Neuronal stem cell (in vitro differentiated cells): ENCODE measurements around the gene GALNS.
A peak's percentile ranks its signal among the peaks of the same experiment; 100 is the strongest.

ENCODE experiments used
- DNase-seq: peaks from one replicate; pipeline ENCODE4 v3.0.0-alpha.2; 2013; ENCODE audit warnings: low spot score
- H2AFZ ChIP-seq: one replicate; pipeline ENCODE4 v1.6.1; 2013; ENCODE audit warnings: mild to moderate bottlenecking, low read length, inconsistent platforms
- H2AK5ac ChIP-seq: 2 replicates; pipeline ENCODE4 v1.6.1; 2013; ENCODE audit warnings: low read depth, mild to moderate bottlenecking, inconsistent platforms, low read length, moderate library complexity, mixed read lengths
- H2BK120ac ChIP-seq: 2 replicates; pipeline ENCODE4 v1.6.1; 2013; ENCODE audit warnings: low read depth, mild to moderate bottlenecking, inconsistent platforms, low read length, moderate library complexity, mixed read lengths
- H2BK12ac ChIP-seq: one replicate; pipeline ENCODE4 v1.6.1; 2013; ENCODE audit warnings: low read length, inconsistent platforms
- H2BK15ac ChIP-seq: 2 replicates; pipeline ENCODE4 v1.6.1; 2013; ENCODE audit warnings: mild to moderate bottlenecking, low read length, inconsistent platforms, mixed read lengths
- H2BK5ac ChIP-seq: one replicate; pipeline ENCODE4 v1.6.1; 2013; ENCODE audit warnings: inconsistent platforms, mild to moderate bottlenecking, low read length, moderate library complexity
- H3K14ac ChIP-seq: one replicate; pipeline ENCODE4 v1.6.1; 2013; ENCODE audit warnings: low read length, inconsistent platforms
- H3K18ac ChIP-seq: 2 replicates; pipeline ENCODE4 v1.6.1; 2013; ENCODE audit warnings: low read length, inconsistent platforms
- H3K23ac ChIP-seq: 2 replicates; pipeline ENCODE4 v1.6.1; 2013; ENCODE audit warnings: low read depth, mild to moderate bottlenecking, mixed read lengths, low read length, inconsistent platforms; ENCODE audit not compliant: poor library complexity
- H3K27ac ChIP-seq: replicated peaks from 3 replicates; pipeline ENCODE4 v1.5.1; 2013; ENCODE audit warnings: low read length, inconsistent platforms
- H3K27me3 ChIP-seq, 3 experiments: 2 replicates each; pipeline ENCODE4 v1.6.1; 2013; ENCODE audit warnings: low read length in 3 of 3, mild to moderate bottlenecking in 2 of 3, inconsistent platforms in 1 of 3, low read depth in 1 of 3, mixed read lengths in 1 of 3, moderate library complexity in 1 of 3; ENCODE audit not compliant: control insufficient read depth in 3 of 3, insufficient read depth in 3 of 3
- H3K36me3 ChIP-seq, 2 donors: replicated peaks in 1 of 2; 2 replicates each; pipeline ENCODE4 v1.6.1; 2013; ENCODE audit warnings: low read length in 2 of 2; ENCODE audit not compliant: control insufficient read depth in 2 of 2, insufficient read depth in 2 of 2
- H3K4ac ChIP-seq: 2 replicates; pipeline ENCODE4 v1.6.1; 2013; ENCODE audit warnings: inconsistent platforms, mild to moderate bottlenecking, low read length, moderate library complexity
- H3K4me1 ChIP-seq, 2 donors: 1 replicate in 1 of 2; 2 replicates in 1 of 2; pipeline ENCODE4 v1.6.1; 2013; ENCODE audit warnings: low read length in 2 of 2, low read depth in 1 of 2; ENCODE audit not compliant: control insufficient read depth in 2 of 2, insufficient read depth in 1 of 2
- H3K4me2 ChIP-seq: one replicate; pipeline ENCODE4 v1.6.1; 2013; ENCODE audit warnings: mild to moderate bottlenecking, low read length, inconsistent platforms; ENCODE audit not compliant: insufficient read depth, poor library complexity, severe bottlenecking
- H3K4me3 ChIP-seq, 2 donors: 2 replicates each; pipeline ENCODE4 v1.5.1; 2013; ENCODE audit warnings: low read length in 2 of 2, mild to moderate bottlenecking in 2 of 2, inconsistent platforms in 1 of 2, moderate library complexity in 1 of 2
- H3K79me1 ChIP-seq: one replicate; pipeline ENCODE4 v1.6.1; 2013; ENCODE audit warnings: low read depth, mild to moderate bottlenecking, inconsistent platforms, low read length, moderate library complexity
- H3K9ac ChIP-seq: one replicate; pipeline ENCODE4 v1.6.1; 2013; ENCODE audit warnings: mild to moderate bottlenecking, low read depth, low read length, inconsistent platforms; ENCODE audit not compliant: poor library complexity
- H3K9me3 ChIP-seq, 2 donors: replicated peaks in 1 of 2; 2 replicates each; pipeline versions ENCODE3 to v1.6.1; 2013; ENCODE audit warnings: low read length in 2 of 2, mild to moderate bottlenecking in 2 of 2, inconsistent platforms in 1 of 2, low read depth in 1 of 2, mixed read lengths in 1 of 2, moderate library complexity in 1 of 2; ENCODE audit not compliant: control insufficient read depth in 2 of 2, insufficient read depth in 1 of 2
- H4K8ac ChIP-seq: one replicate; pipeline ENCODE4 v1.6.1; 2013; ENCODE audit warnings: low read depth, mild to moderate bottlenecking, inconsistent platforms, low read length, moderate library complexity
- H4K91ac ChIP-seq: one replicate; pipeline ENCODE4 v1.6.1; 2013; ENCODE audit warnings: low read length, low read depth, mild to moderate bottlenecking, inconsistent platforms; ENCODE audit not compliant: poor library complexity
- WGBS, 2 donors: extraction: QIAGEN DNeasy Blood & Tissue Kit; methylation state at CpG; one replicate each; pipeline ENCODE4 v1.1.7; 2013; ENCODE audit warnings: missing lambda C conversion rate in 2 of 2, mixed read lengths in 1 of 2; ENCODE audit not compliant: insufficient read length in 2 of 2, insufficient replicate concordance in 1 of 2; ENCODE audit errors: extremely low coverage in 2 of 2; 5-methylcytosine and 5-hydroxymethylcytosine counted together

Gene GALNS

GRCh38 chr16:88766975-88767374 lies 89.8 kb downstream of the GALNS start:
- Histone ChIP-seq H3K23ac (peak overlapping the region; percentile 95), H4K8ac (no peak overlapping the region), H3K4ac (no peak overlapping the region), H3K9me3 (peaks cover 0 to 2% of the 10 kb centered on the region in 2 donors), H3K4me3 (no peak overlapping the region), H3K27me3 (peaks cover 0 to 13% (median 0%) of the 10 kb centered on the region in 3 experiments), H4K91ac (no peak overlapping the region), H2BK12ac (peak overlapping the region; percentile 73), H3K14ac (no peak overlapping the region), H2BK120ac (peak overlapping the region; percentile 9), H3K27ac (no peak overlapping the region), H2AK5ac (peak overlapping the region; percentile 99), H3K4me2 (no peak overlapping the region), H2AFZ (no peak overlapping the region), H3K79me1 (peaks cover 5% of the 10 kb centered on the region), H3K4me1 (peaks cover 21 to 63% of the 10 kb centered on the region in 2 donors), H3K9ac (peak overlapping the region; percentile 72), H3K36me3 (no peaks in the 10 kb centered on the region), H2BK5ac (no peak overlapping the region), H2BK15ac (peak overlapping the region; percentile 98), H3K18ac (no peak overlapping the region)
- WGBS, 2 donors: no CpG with 5 or more reads among the region's 11 CpGs
- no peak for DNase-seq

GRCh38 chr16:88764913-88765349 lies 91.8 kb downstream of the GALNS start:
- WGBS, 2 donors: no CpG with 5 or more reads among the region's 9 CpGs
- H3K27ac ChIP-seq: no peak overlapping the region
- peak overlapping the region; percentile 80 for H3K23ac ChIP-seq
- H4K91ac ChIP-seq: no peak overlapping the region
- peak overlapping the region; percentile 43 for H4K8ac ChIP-seq
- H3K14ac ChIP-seq: peak overlapping the region; percentile 38
- H2BK12ac ChIP-seq: peak overlapping the region; percentile 94
- no peaks in the 10 kb centered on the region for H3K9me3 ChIP-seq
- H3K4me2 ChIP-seq: no peak overlapping the region
- H3K9ac ChIP-seq: no peak overlapping the region
- peak overlapping the region; percentile 66 for H2BK5ac ChIP-seq
- H3K4me3 ChIP-seq: no peak overlapping the region
- H2AFZ ChIP-seq: no peak overlapping the region
- DNase-seq: no peak
- H3K4me1 ChIP-seq: peaks cover 21 to 50% of the 10 kb centered on the region in 2 donors
- peak overlapping the region; percentile 98 for H2BK120ac ChIP-seq
- no peaks in the 10 kb centered on the region for H3K79me1 ChIP-seq
- peak overlapping the region; percentile 87 for H3K18ac ChIP-seq
- peak overlapping the region; percentile 98 for H2BK15ac ChIP-seq
- no peaks in the 10 kb centered on the region for H3K36me3 ChIP-seq
- no peaks in the 10 kb centered on the region for H3K27me3 ChIP-seq
- H2AK5ac ChIP-seq: peak overlapping the region; percentile 98
- peak overlapping the region; percentile 95 for H3K4ac ChIP-seq

DNA sequence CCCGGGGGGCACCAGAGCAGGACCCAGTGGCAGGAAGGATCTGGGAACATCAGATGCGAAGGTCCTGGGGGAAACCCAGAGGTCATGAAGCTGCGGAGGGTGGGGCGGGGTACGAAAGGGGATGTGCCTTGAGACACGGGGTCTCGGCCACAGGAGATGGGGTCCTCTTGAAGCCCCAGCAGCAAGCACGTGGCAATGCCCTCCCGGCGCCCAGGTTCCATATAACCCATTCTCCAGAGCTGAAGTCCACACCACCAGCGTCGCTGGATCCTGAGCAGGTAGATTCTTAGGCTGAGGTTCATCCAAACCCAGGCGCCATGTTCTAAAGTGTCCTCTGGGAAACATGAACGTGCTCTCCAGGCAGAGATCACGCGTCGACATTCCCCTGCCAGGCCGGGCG lies 92.7 kb downstream of the GALNS start:
- peak overlapping the region; percentile 99 for H2AK5ac ChIP-seq
- peak overlapping the region; percentile 90 for H3K4ac ChIP-seq
- H3K4me3 ChIP-seq: no peak overlapping the region
- H2BK15ac ChIP-seq: peak overlapping the region; percentile 99
- H3K27me3 ChIP-seq: no peaks in the 10 kb centered on the region
- peak overlapping the region; percentile 24 for H4K8ac ChIP-seq
- H2AFZ ChIP-seq: no peak overlapping the region
- H3K27ac ChIP-seq: no peak overlapping the region
- H3K14ac ChIP-seq: peak overlapping the region; percentile 27
- H3K9me3 ChIP-seq: no peaks in the 10 kb centered on the region
- H2BK12ac ChIP-seq: peak overlapping the region; percentile 95
- H3K4me2 ChIP-seq: peak overlapping the region; percentile 44
- H2BK5ac ChIP-seq: peak overlapping the region; percentile 93
- H3K9ac ChIP-seq: peak overlapping the region; percentile 15
- peak overlapping the region; percentile 97 for H3K18ac ChIP-seq
- no peaks in the 10 kb centered on the region for H3K79me1 ChIP-seq
- H2BK120ac ChIP-seq: peak overlapping the region; percentile 87
- H3K4me1 ChIP-seq: peaks cover 21 to 49% of the 10 kb centered on the region in 2 donors
- no peak for DNase-seq
- no CpG with 5 or more reads among the region's 19 CpGs for WGBS, 2 donors
- no peak overlapping the region for H4K91ac ChIP-seq
- peak overlapping the region; percentile 67 for H3K23ac ChIP-seq
- H3K36me3 ChIP-seq: no peaks in the 10 kb centered on the region
